Diencephalon (tissue), 1 donor: ENCODE data around the gene CISTR. TPM values are rescaled to one million over a fixed set of nuclear protein-coding genes. Genes with fewer than 3 reads are reported as not detected.

ENCODE experiments used
- total RNA-seq: library from RNA; depleted of rRNA; stranded (reverse); fragments of >200 nt; gene quantifications from one replicate; pipeline ENCODE4 v1.2.3, GENCODE V29; 2014

Gene CISTR
- not detected for total RNA-seq

GRCh38 chr12:53751336-53752191 lies at the start of gene CISTR:
Gene CISTR (minus strand): TSS chr12:53751979.

DNA sequence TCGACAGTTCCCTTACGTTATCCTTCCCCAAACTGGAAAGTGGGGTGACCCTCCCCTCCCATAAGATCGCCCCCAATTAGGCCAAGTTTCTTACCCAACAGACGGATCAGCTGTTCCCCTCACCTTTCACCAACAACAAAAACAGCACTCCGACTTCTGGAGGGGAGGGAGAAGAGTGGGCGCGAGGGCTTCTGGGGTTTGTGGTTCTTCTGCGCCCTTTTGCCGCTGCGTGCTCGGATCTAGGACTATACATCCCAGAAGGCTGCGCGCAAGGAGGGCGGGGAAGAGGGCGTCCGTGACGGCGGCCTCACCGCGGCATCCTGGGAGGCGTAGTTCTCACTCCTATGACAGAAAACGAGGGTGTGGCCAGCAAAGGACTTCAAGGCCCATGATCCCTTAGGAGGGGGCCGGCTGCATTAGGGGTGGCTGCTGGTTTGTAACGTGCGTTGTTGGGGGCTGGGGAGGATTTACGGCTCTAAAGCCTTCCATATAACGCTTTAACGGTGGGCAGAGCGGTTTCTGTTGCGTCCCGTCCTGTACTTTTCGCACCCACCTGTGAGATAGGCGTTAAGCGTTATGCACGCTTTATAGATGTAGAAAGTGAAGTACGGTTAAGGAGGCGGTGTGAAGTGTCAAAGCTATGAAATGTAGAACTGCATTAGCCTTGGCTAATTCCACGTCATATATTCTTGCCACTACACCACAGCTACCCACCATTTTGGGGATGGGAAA lies 24.3 kb downstream of the CISTR start, which contains the start of gene CALCOCO1:
Gene CALCOCO1 (minus strand): TSS at position 143 of the 732 bp plus-strand sequence. CDS start 2,210 bp downstream, outside the sequence.

Other genes starting within 250 kb of the CISTR start
- 1.2 TPM for gene NPFF, start 244.5 kb downstream of the CISTR start, total RNA-seq
- gene ATF7, start 125.6 kb downstream of the CISTR start, total RNA-seq = 8.1 TPM
- gene ATP5MC2, start 75.9 kb downstream of the CISTR start, total RNA-seq = 85.1 TPM
- 66.9 TPM for gene CALCOCO1, start 24.5 kb downstream of the CISTR start, total RNA-seq
- gene HOXC13, start 186.9 kb upstream of the CISTR start, total RNA-seq = not detected
- gene HOXC12, start 202.9 kb upstream of the CISTR start, total RNA-seq = not detected
- not detected for gene HOXC11, start 221.1 kb upstream of the CISTR start, total RNA-seq
- not detected for gene HOTAIR, start 223.0 kb upstream of the CISTR start, total RNA-seq
- gene HOXC10, start 233.2 kb upstream of the CISTR start, total RNA-seq = not detected
- not detected for gene HOXC9, start 248.2 kb upstream of the CISTR start, total RNA-seq